Endothelial cell of umbilical vein (primary cell): ENCODE data around the gene PCNA. TPM values are rescaled to one million over a fixed set of nuclear protein-coding genes. Genes with fewer than 3 reads are reported as not detected.

Experiments used
- BruUV-seq: library from RNA; stranded (reverse); fragments of 400-500 nt; replicated peaks from 2 replicates; lab custom pipeline; 2021; lab: Mats Ljungman, UMichigan
- CTCF ChIA-PET: fragments of 300-600, 350-600 bp; sonication (Branson Sonifier 250); formaldehyde crosslinking; loops from one replicate; lab custom pipeline; 2021; ENCODE audit warnings: antibody characterized with exemption, inconsistent platforms; lab: Charles Lee
- POLR2A ChIA-PET: fragments of 300-600, 350-600 bp; sonication (Branson Sonifier 250); formaldehyde crosslinking; loops from one replicate; lab custom pipeline; 2021; ENCODE audit warnings: antibody characterized with exemption, inconsistent platforms; lab: Charles Lee
- DNase-seq: peaks from one replicate; pipeline ENCODE4 v3.0.0-alpha.2; 2011; ENCODE audit warnings: low read depth, low spot score
- FAIRE-seq: peaks from 2 replicates; lab custom pipeline; 2011; peaks lifted over from hg19 to GRCh38; lab: Jason Lieb, UNC
- H2AFZ ChIP-seq: 2 replicates; pipeline ENCODE4 v1.6.0; 2012; ENCODE audit warnings: low read depth, low read length, control low read depth, inconsistent platforms
- H3K27ac ChIP-seq: 2 replicates; pipeline ENCODE4 v1.5.1; 2011; ENCODE audit warnings: low read depth, mild to moderate bottlenecking, control low read depth, low read length, moderate library complexity; ENCODE audit not compliant: insufficient read depth
- H3K27me3 ChIP-seq, 2 experiments: 2 replicates each; pipeline versions ENCODE4 v1.6.0 to v1.6.1; 2011; ENCODE audit warnings: low read length in 2 of 2, mixed read lengths in 1 of 2; ENCODE audit not compliant: control insufficient read depth in 2 of 2, insufficient read depth in 2 of 2
- H3K36me3 ChIP-seq, 2 experiments: 2 replicates in 1 of 2; 3 replicates in 1 of 2; pipeline ENCODE4 v1.5.1; 2011; ENCODE audit warnings: low read length in 2 of 2, mild to moderate bottlenecking in 1 of 2, moderate library complexity in 1 of 2; ENCODE audit not compliant: control insufficient read depth in 2 of 2, insufficient read depth in 2 of 2; ENCODE audit errors: extremely low read depth in 1 of 2
- H3K4me1 ChIP-seq: 3 replicates; pipeline ENCODE4 v1.5.1; 2011; ENCODE audit warnings: mild to moderate bottlenecking, low read length; ENCODE audit not compliant: control insufficient read depth, insufficient read depth; ENCODE audit errors: extremely low read depth
- H3K4me2 ChIP-seq: 2 replicates; pipeline ENCODE4 v1.6.1; 2011; ENCODE audit warnings: low read length, control low read depth, mixed read lengths; ENCODE audit not compliant: insufficient read depth
- H3K4me3 ChIP-seq, 3 experiments: fragments of 200-600 bp in 1 of 3; sonication (generic), shearing (Covaris generic) in 1 of 3; replicated peaks in 1 of 3; 2 replicates each; pipeline ENCODE4 v1.5.1; 2011 to 2016; ENCODE audit warnings: control low read depth in 3 of 3, low read length in 3 of 3, mild to moderate bottlenecking in 2 of 3, inconsistent platforms in 1 of 3, low read depth in 1 of 3, moderate library complexity in 1 of 3; ENCODE audit not compliant: insufficient read depth in 1 of 3
- H3K79me2 ChIP-seq: 2 replicates; pipeline ENCODE4 v1.6.0; 2012; ENCODE audit warnings: low read length, inconsistent platforms; ENCODE audit not compliant: control insufficient read depth, insufficient read depth
- H3K9ac ChIP-seq: replicated peaks from 2 replicates; pipeline ENCODE3; 2011; ENCODE audit warnings: low read length, control low read depth; ENCODE audit not compliant: insufficient read depth; ENCODE audit errors: extremely low read depth
- H3K9me1 ChIP-seq: replicated peaks from 3 replicates; pipeline ENCODE4 v1.6.0; 2011; ENCODE audit warnings: mild to moderate bottlenecking, low read length; ENCODE audit not compliant: control insufficient read depth, insufficient read depth; ENCODE audit errors: extremely low read depth
- H3K9me3 ChIP-seq: replicated peaks from 2 replicates; pipeline ENCODE4 v1.5.1; 2012; ENCODE audit warnings: low read length, inconsistent platforms; ENCODE audit not compliant: control insufficient read depth, insufficient read depth
- H4K20me1 ChIP-seq: replicated peaks from 2 replicates; pipeline ENCODE3; 2011; ENCODE audit warnings: mild to moderate bottlenecking, low read length; ENCODE audit not compliant: control insufficient read depth, insufficient read depth; ENCODE audit errors: extremely low read depth
- CTCF ChIP-seq, 2 donors: IDR thresholded peaks; 1 replicate in 1 of 2; 2 replicates in 1 of 2; pipeline ENCODE4 v1.5.1; 2011; ENCODE audit warnings: low read length in 2 of 2, mild to moderate bottlenecking in 2 of 2, moderate library complexity in 2 of 2, control low read depth in 1 of 2, inconsistent platforms in 1 of 2, low read depth in 1 of 2; ENCODE audit not compliant: insufficient read depth in 1 of 2; ENCODE audit errors: extremely low read depth in 1 of 2
- EZH2 ChIP-seq: IDR thresholded peaks from 2 replicates; pipeline ENCODE4 v1.6.1; 2012; ENCODE audit warnings: borderline replicate concordance, low read depth, mild to moderate bottlenecking, moderate library complexity, low read length, inconsistent platforms; ENCODE audit not compliant: severe bottlenecking
- FOS ChIP-seq: IDR thresholded peaks from 2 replicates; pipeline ENCODE4 v1.6.1; 2011; ENCODE audit warnings: mild to moderate bottlenecking, low read length, moderate library complexity, borderline replicate concordance; ENCODE audit not compliant: insufficient read depth
- GATA2 ChIP-seq: IDR thresholded peaks from 2 replicates; pipeline ENCODE4 v1.7.0; 2011; ENCODE audit warnings: low read depth, mild to moderate bottlenecking, moderate library complexity, mixed read lengths, low read length; ENCODE audit not compliant: insufficient read length, insufficient read depth
- JUN ChIP-seq: IDR thresholded peaks from 2 replicates; pipeline ENCODE4 v1.6.1; 2011; ENCODE audit warnings: borderline replicate concordance, low read depth; ENCODE audit not compliant: insufficient read length, insufficient read depth
- MAX ChIP-seq: IDR thresholded peaks from 2 replicates; pipeline ENCODE4 v1.6.1; 2011; ENCODE audit not compliant: insufficient read depth, insufficient read length
- MYC ChIP-seq: IDR thresholded peaks from one replicate; pipeline ENCODE4 v1.6.1; 2011; ENCODE audit warnings: mild to moderate bottlenecking, low read depth, low read length
- POLR2A ChIP-seq: IDR thresholded peaks from 2 replicates; pipeline ENCODE4 v1.6.1; 2012; ENCODE audit warnings: low read depth, mild to moderate bottlenecking, control low read depth, low read length
- POLR2AphosphoS5 ChIP-seq: IDR thresholded peaks from 2 replicates; pipeline ENCODE4 v1.6.1; 2012; ENCODE audit warnings: low read depth, mild to moderate bottlenecking, control low read depth, low read length, moderate library complexity; ENCODE audit not compliant: insufficient read depth
- dilution Hi-C: fragments of 300-500 bp; cut with MboI; formaldehyde crosslinking; loops from one replicate; pipeline ENCODE4 v1.15.0; 2019; ENCODE audit warnings: low sequenced_read_pairs; ENCODE audit not compliant: extremely low pct_ligation_motif_present
- intact Hi-C: fragments of 100-400 bp; cut with micrococcal nuclease; formaldehyde crosslinking; loops from one replicate; pipeline ENCODE4 v1.10.0; 2022
- polyA plus RNA-seq, 4 experiments: library from polyadenylated mRNA; depleted of rRNA in 3 of 4; stranded (reverse) in 3 of 4; unstranded in 1 of 4; fragments of >200 nt; gene quantifications; 2 replicates each; pipeline versions ENCODE4 v1.2.1 to v1.2.3, GENCODE V29; 2011 to 2012; ENCODE audit warnings: missing spikeins in 1 of 4
- total RNA-seq: library from RNA; stranded (reverse); gene quantifications from 2 replicates; pipeline ENCODE4 v1.2.3, GENCODE V29; 2021

PCNA gene
- total and polyA plus RNA-seq, 2 donors (not counting 3 experiments of a cell fraction or from before 2014, with no cell fraction given), result 175 to 295 TPM

- Histone ChIP-seq H3K79me2 (no peaks in the 10 kb centered on the region), H3K4me2 (no peak overlapping the region), H3K27me3 (no peaks in the 10 kb centered on the region), H3K4me3 (no peak overlapping the region), H3K9me1 (no peaks in the 10 kb centered on the region), H3K9ac (no peak overlapping the region), H4K20me1 (no peaks in the 10 kb centered on the region), H3K36me3 (no peaks in the 10 kb centered on the region), H3K27ac (no peak overlapping the region), H3K9me3 (no peaks in the 10 kb centered on the region), H2AFZ (no peak overlapping the region), H3K4me1 (peaks cover 11% of the 10 kb centered on the region)
- TF ChIP-seq CTCF (IDR thresholded peaks at IDR 0.05; ENCODE audit: extremely low read depth in 1 of 2, insufficient read depth in 1 of 2, low read depth in 1 of 2, low read length in 2 of 2) (no peak), POLR2AphosphoS5 (no peak), MAX (no peak), GATA2 (no peak), POLR2A (no peak), FOS (no peak), JUN (no peak), MYC (no peak), EZH2 (no peak)
- dilution Hi-C loops (no loop called here), intact Hi-C loops (no loop called here)
- FAIRE-seq (no peak), DNase-seq (no peak)
- BruUV-seq, result no TSS peak
- POLR2A ChIA-PET, result interaction anchor here (0.7 kb wide), 1 partner anchor 35 kb away, joined by 3 read pairs; no protein-coding TSS in a partner anchor
- CTCF ChIA-PET, result no interaction called here
Observed at GRCh38 chr20:5067877-5068645, 51.7 kb downstream of the PCNA start.
